ENCODE data around the gene DNM2.
"Not testable (repeated sequence)": the region's sequence is repeated elsewhere in the genome, so short reads cannot be mapped to it uniquely, and the experiment has no call there.

DNM2 gene

DNA sequence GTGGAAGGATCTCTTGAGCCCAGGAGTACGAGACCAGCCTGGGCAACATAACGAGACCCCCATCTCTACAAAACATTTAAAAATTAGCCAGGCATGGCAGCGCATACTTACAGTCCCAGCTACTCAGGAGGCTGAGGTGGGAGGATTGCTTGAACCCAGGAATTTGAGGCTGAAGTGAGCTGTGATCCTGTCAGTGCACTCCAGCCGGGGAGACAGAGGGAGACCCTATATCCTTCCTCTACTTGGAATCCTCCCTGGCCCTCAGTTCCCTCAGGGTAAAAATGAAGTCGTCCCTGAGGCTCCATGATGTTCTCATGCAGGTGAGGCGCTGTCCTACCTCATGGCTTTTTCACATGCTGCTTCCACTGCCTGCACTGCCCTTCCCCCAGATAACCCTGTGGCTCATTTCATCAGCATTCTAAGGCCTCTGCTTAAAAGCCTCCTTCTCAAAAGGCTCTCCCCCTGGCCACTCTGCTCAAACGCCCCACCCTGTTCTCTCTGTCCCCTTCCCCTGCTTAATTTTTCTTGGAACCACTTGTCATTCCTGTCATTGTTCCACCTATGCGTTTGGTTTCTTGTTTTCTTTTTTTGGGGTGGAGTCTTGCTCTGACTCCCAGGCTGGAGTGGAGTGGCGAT, 19.2 kb downstream of the DNM2 start:
- H3K4me3 ChIP-seq (ENCODE audit: low read depth, low read length): no peak overlapping the region
- TF ChIP-seq, protein P1, sequence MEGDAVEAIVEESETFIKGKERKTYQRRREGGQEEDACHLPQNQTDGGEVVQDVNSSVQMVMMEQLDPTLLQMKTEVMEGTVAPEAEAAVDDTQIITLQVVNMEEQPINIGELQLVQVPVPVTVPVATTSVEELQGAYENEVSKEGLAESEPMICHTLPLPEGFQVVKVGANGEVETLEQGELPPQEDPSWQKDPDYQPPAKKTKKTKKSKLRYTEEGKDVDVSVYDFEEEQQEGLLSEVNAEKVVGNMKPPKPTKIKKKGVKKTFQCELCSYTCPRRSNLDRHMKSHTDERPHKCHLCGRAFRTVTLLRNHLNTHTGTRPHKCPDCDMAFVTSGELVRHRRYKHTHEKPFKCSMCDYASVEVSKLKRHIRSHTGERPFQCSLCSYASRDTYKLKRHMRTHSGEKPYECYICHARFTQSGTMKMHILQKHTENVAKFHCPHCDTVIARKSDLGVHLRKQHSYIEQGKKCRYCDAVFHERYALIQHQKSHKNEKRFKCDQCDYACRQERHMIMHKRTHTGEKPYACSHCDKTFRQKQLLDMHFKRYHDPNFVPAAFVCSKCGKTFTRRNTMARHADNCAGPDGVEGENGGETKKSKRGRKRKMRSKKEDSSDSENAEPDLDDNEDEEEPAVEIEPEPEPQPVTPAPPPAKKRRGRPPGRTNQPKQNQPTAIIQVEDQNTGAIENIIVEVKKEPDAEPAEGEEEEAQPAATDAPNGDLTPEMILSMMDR (IDR thresholded peaks at IDR 0.05; ENCODE audit: borderline replicate concordance, insufficient read depth, low read depth, low read length): no peak

DNA sequence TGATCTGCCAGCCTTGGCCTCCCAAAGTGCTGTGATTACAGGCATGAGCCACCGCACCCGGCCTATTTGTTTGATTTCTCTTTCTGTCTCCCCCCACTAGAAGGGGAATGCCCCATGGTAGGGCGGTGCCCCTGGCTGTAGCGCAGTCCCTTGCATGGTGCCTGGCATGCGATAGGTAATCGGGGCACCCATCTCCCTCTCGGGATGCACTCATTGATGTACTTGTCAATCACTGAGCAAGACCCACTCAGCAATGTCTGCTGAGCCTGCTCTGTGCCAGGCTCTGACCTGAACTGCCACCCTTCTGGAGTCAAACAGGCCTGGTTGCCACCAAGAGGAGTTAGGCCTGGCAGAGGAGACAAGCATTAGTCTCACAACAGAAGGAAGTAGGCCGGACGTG, 19.8 kb downstream of the DNM2 start:
- TF ChIP-seq, protein P1 (IDR thresholded peaks at IDR 0.05; ENCODE audit: borderline replicate concordance, insufficient read depth, low read depth, low read length): no peak
- no peak overlapping the region for H3K4me3 ChIP-seq (ENCODE audit: low read depth, low read length)

DNA sequence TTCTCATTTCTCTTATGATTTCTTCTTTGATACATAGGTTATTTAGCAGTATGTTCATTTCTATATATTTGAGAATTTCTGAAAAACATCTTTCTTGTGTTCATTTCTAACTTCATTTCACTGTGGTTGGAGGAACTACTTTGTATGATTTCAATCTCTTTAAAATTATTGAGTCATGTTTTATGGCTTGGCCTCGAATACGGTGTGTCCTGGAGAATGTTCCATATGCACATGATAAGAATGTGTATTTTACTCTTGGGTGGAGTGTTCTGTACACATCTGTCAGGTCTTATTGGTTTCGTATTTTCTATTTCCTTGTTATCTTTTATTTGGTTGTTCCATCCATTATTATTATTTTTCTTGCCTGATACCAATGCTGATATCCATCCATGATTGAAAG, 22.9 kb downstream of the DNM2 start:
- H3K4me3 ChIP-seq (ENCODE audit: low read depth, low read length): no peak overlapping the region
- TF ChIP-seq, protein P1 (IDR thresholded peaks at IDR 0.05; ENCODE audit: borderline replicate concordance, insufficient read depth, low read depth, low read length): no peak

DNA sequence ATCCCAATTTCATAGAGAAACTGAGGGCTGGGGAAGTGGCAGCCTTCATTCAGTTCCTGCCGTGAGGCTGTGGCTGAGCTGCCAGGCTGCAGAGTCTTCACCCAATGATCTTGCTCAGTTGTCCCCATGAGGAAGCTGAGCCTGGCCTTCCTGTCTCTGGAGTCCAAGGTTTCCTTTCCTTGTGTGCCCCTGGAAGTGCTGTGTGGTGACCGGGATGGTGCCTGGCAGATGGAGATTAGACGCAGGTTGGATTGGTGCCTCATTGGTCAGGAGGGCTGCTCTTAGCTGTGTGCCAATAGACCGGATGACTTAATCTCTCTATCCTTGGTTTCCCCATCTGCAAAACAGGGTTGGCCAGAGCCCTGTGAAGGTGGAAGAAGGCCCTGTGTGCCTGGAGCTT, 24.6 kb downstream of the DNM2 start:
- TF ChIP-seq, protein P1 (IDR thresholded peaks at IDR 0.05; ENCODE audit: borderline replicate concordance, insufficient read depth, low read depth, low read length): no peak

DNA sequence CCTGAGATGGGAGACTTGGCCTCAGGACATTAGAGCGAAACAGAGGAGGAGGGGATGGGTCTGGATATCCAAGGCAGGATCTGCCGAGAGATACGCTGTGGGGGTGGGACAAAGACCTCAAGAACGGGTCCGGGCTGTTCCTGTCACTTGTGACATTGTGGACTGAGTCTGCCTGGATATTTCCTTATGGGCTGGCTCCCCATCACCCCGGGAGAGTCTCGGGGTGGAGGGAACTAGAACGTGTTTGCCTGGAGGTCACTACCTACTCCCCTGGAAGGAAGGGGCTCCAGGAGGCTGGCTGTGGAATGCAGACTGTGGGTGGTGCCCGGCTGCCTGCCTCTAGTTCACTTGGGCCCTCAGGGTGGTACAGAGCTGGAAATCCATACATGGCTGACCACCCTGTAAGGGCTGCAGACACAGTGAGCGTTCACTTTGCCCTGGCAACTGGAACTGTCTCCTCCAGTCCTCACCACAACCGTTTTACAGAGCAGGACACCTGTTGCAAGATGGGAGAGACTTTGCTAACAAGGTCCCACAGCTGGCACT, 26.4 kb downstream of the DNM2 start:
- H3K4me3 ChIP-seq (ENCODE audit: low read depth, low read length): no peak overlapping the region
- TF ChIP-seq, protein P1 (IDR thresholded peaks at IDR 0.05; ENCODE audit: borderline replicate concordance, insufficient read depth, low read depth, low read length): no peak

More for the DNA sequence above, 24.6 kb downstream of the DNM2 start:
- no peak overlapping the region for H3K4me3 ChIP-seq (ENCODE audit: low read depth, low read length)

DNA sequence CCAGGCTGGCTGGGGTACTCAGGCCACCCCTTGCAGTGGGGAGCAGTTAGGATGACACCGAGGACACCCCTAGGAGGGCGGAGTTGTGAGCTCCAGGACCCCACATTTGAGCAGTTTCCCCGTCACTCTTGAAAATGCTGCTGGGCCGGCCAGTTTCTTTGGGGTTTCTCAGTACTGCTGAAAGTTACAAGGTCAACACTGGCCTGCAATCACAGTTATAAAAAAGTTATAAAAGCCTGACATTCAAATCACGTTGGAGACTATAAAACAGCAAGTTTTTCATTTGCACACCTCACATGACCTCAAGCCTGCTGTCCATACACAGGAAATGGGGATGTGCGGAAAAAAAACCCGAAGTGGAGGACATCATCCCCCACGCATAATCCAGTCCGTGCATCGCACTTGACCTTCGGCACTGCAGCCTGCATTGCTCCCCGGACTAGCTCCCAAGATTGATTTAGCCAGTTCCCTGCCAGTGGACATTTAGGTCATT, 27.0 kb downstream of the DNM2 start:
- no peak overlapping the region for H3K4me3 ChIP-seq (ENCODE audit: low read depth, low read length)
- TF ChIP-seq, protein P1 (IDR thresholded peaks at IDR 0.05; ENCODE audit: borderline replicate concordance, insufficient read depth, low read depth, low read length): no peak

DNA sequence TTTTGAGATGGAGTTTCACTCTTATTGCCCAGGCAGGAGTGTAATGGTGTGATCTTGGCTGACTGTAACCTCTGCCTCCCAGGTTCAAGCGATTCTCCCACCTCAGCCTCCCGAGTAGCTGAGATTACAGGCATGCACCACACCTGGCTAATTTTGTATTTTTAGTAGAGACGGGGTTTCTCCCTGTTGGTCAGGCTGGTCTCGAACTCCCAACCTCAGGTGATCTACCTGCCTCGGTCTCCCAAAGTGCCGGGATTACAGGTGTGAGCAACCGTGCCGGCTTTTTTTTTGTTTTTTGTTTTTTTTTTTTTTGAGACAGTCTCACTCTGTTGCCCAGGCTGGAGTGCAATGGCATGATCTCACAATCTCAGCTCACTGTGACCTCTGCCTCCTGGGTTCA, 28.6 kb downstream of the DNM2 start:
- not testable (repeated sequence) for H3K4me3 ChIP-seq (ENCODE audit: low read depth, low read length)

Data from GM12875 (cell line).